GM08714 (cell line): ENCODE data around the gene KCTD16.

ENCODE experiments used
- H3K4me3 ChIP-seq: fragments of 200-500 bp; sonication (Bioruptor generic); 2 replicates; pipeline ENCODE4 v1.5.1; 2014; ENCODE audit warnings: mild to moderate bottlenecking, low read length, inconsistent platforms
- ZNF274 ChIP-seq: IDR thresholded peaks from 2 replicates; pipeline ENCODE4 v1.6.1; 2012; ENCODE audit warnings: mild to moderate bottlenecking, low read depth, low read length

KCTD16 gene

DNA sequence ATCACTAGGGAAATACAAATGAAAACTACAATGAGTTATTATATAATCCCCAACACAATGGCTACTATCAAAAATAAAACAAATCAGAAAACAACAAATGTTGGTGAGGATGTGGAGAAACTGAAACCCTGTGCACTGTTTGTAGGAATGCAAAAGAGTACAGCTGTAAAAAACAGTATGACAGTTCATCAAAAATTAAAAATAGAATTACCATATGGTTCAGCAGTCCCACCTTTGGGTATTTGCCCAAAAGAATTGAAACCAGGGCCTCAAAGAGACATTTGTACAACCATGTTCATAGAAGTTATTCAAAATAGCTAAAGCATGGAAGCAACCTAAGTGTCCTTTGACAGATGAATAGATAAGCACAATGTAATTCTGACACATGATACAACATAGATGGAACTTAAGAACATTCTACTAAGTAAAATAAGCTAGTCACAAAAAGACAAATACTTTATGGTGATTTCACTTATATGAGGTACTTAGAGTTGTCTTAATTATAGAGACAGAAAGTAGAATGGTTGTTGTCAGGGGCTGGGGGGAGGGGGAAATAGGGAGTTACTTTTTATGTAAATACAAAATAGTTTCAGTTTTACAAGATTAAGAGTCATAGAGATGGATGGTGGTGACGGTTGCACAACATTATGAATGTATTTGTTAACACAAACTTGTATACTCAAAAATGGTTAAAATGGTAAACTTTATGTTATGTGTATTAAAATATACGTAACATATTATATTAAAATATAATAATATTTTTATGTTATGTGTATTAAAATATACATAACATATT, 102.8 kb downstream of the KCTD16 start:
- TF ChIP-seq ZNF274, result no peak
- H3K4me3 ChIP-seq, result no peak overlapping the region

DNA sequence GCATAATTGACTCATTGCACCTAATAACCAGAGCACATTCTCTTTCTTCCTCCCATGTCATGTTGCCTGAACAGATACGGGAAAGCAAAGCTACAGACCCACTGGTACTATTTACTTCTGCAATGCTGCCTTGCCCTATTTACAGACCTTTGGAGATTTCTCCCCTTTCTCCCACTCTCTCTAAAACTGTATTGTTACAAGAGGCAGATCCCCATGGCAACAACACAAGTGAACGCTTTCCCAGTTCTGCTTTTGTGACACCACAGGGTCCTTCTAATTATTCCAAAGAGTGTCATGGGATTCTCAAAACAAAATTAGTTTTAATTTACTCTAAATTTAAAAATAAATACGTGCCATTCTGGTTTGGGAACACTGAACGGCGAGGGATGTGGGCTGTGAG, 104.7 kb downstream of the KCTD16 start:
- H3K4me3 ChIP-seq, result no peak overlapping the region
- no peak for TF ChIP-seq ZNF274

DNA sequence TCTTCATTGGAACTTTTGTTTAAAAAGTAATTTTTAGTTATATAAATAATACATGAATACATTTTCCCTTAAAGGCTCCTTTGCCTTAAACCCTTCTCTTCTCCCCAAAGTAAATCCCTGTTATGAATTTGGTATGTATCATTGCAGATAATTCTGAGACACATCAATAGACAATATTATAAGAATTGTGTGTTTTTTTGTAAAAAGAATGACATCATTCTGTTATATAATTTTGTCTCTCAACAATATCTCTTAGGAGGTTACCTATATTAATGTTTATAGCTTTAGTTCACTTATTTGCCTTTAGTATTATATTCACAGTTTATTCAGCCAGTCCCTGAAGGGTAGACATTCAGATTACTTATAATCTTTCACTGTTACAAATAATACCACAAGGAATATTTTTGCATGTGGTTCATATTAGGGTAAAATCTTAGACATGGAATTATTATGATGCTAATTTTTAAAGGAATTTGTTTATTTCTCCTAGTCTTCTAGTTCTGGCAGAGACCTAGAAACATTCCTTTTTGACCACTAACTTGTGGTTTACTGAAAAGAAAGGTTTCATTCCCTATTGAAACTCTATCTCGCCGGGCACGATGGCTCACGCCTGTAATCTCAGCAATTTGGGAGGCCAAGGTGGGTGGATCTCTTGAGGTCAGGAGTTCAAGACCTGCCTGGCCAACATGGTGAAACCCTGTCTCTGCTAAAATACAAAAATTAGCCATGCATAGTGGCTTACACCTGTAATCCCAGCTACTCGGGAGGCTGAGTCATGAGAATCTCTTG, 105.6 kb downstream of the KCTD16 start:
- TF ChIP-seq ZNF274, result no peak

GRCh38 chr5:144281784-144282183, 111.1 kb downstream of the KCTD16 start:
- H3K4me3 ChIP-seq, result no peak overlapping the region
- no peak for TF ChIP-seq ZNF274

More for the DNA sequence above, 105.6 kb downstream of the KCTD16 start:
- no peak overlapping the region for H3K4me3 ChIP-seq

DNA sequence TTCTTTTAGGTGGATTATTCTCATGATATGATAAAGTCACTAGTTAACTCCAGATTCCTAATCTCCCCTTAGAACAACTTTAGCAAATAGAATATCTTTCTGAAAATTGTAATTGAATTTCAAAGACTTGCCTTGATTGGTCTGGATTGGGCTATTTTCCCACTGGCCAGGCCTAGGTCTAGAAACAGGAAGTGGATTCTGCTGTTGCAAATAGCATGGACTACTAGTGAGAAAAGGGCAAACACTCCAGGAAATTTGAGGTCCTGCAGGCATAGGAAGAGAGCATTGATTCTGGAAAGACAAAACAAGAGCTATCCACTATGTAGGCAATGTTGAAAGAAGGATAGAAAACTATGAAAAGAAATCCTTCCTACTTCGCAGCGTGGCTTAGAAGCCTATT, 113.4 kb downstream of the KCTD16 start:
- no peak for TF ChIP-seq ZNF274
- H3K4me3 ChIP-seq, result no peak overlapping the region

DNA sequence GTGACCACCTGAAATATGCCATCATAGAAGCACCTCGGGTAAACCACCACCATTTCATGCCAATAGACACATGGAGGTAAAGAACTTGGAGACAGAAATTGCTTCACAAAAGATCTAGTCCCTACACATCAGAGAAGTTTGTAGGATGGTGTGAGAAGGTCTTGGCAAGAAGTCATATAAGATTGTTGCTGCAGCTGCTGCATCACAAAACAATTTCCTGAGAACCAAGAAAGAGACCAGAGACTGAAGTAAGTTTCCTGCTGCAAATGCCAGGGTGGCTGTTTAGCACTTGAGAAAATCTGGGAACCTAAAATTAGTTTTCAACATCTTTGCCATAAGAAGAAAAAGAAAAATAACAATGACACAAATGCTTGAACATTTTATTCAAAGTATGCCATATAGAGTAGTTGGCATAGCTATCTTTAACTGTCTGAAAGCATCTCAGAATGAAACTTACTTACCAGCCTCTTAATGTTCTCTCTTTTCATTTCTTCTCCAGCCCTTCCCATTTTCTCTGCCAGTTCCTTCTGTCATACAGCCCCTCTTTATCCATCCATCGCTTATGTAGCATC, 114.3 kb downstream of the KCTD16 start:
- no peak for TF ChIP-seq ZNF274
- no peak overlapping the region for H3K4me3 ChIP-seq

GRCh38 chr5:144289277-144289676, 118.6 kb downstream of the KCTD16 start:
- H3K4me3 ChIP-seq, result no peak overlapping the region
- no peak for TF ChIP-seq ZNF274

GRCh38 chr5:144292029-144292428, 121.4 kb downstream of the KCTD16 start:
- no peak for TF ChIP-seq ZNF274
- H3K4me3 ChIP-seq, result no peak overlapping the region

DNA sequence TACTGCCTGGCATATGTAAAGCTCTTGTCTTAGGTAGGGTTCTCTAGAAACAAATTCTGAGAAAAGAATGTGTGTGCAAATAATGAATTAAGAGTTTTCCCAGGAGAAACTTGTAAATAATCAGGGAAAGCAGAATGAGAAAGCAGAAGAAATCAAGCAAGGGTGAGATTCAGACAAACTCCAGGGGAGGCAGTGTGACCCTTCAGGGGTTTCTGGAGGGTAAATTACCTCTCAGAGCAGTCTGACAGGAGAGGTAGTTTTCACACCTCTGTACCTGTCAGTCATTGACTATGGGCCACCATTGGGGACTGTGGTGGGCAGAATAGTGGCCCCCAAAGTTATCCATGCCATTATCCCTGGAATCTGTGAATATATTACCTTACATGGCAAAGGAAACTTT, 124.6 kb downstream of the KCTD16 start:
- H3K4me3 ChIP-seq, result no peak overlapping the region
- no peak for TF ChIP-seq ZNF274

DNA sequence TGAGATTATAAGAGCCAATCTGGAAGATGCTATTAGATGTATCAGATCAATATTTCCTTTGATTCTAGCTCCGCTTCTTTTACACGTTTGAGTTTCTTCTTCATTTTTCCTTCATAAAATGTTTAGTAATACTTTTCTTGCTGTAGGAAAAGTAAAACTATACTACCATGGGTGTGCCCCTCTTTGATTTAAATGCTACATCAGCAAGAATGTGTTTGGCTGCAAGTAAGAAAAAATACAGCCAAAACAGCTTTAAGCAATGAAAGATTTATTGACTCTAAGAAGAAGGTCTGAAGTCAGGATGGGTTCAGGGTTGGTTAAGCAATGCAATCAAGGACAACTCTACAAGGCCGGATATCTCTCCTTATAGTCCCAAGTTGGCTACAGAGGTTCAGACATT, 126.4 kb downstream of the KCTD16 start:
- no peak overlapping the region for H3K4me3 ChIP-seq
- TF ChIP-seq ZNF274, result no peak

DNA sequence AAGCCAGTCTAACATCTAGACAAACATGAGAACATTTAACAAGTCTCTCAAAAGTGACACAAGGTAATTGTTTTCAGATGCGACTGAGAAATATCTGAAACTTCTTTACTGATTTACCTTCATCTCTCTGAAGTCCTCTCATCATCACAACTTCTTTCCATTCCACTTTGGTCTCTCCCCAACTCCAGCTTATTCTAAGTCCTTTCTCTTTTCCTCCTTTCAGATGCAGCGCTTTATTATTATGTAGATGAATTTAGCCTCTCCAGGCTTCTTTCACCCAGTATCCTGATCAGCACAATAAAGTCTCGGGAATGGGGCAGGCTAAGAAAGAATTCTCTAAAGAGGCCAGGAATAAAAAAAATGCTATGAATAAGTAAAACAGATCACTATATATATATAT, 128.0 kb downstream of the KCTD16 start:
- H3K4me3 ChIP-seq, result no peak overlapping the region
- TF ChIP-seq ZNF274, result no peak

GRCh38 chr5:144304688-144305087, 134.0 kb downstream of the KCTD16 start:
- no peak for TF ChIP-seq ZNF274
- no peak overlapping the region for H3K4me3 ChIP-seq

- no peak for TF ChIP-seq ZNF274
These were observed 137.1 kb downstream of the KCTD16 start for GRCh38 chr5:144307736-144308135.

DNA sequence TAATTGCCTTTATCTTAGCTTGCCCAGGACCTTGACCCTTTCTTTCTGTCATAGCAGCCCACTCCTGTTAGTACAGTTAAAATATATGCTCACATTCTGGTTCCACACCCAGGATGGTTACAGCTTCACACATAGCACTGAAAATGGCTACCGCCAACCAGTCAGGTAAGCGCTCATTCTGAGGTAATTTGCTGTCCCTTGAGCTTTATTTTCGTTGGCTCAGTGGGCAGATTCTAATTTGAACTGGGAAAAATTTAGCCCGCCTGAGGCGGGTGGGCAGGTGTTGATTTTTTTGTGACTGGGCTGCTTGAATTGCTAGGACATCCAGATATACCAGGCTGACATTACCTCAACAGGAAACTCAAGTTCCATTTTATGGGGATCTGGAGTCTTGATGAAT, 137.5 kb downstream of the KCTD16 start:
- TF ChIP-seq ZNF274, result no peak
- H3K4me3 ChIP-seq, result no peak overlapping the region

More at GRCh38 chr5:144307736-144308135, 137.1 kb downstream of the KCTD16 start:
- no peak overlapping the region for H3K4me3 ChIP-seq
